NCI-H446 treated with DMSO at 0.1 percent for 48 hours (cell line): Measurements from ENCODE around the gene GTPBP3.

ENCODE experiments used
- DNase-seq: peaks from one replicate; lab custom pipeline; 2025; lab: John Stamatoyannopoulos, UW

The GTPBP3 gene

DNA sequence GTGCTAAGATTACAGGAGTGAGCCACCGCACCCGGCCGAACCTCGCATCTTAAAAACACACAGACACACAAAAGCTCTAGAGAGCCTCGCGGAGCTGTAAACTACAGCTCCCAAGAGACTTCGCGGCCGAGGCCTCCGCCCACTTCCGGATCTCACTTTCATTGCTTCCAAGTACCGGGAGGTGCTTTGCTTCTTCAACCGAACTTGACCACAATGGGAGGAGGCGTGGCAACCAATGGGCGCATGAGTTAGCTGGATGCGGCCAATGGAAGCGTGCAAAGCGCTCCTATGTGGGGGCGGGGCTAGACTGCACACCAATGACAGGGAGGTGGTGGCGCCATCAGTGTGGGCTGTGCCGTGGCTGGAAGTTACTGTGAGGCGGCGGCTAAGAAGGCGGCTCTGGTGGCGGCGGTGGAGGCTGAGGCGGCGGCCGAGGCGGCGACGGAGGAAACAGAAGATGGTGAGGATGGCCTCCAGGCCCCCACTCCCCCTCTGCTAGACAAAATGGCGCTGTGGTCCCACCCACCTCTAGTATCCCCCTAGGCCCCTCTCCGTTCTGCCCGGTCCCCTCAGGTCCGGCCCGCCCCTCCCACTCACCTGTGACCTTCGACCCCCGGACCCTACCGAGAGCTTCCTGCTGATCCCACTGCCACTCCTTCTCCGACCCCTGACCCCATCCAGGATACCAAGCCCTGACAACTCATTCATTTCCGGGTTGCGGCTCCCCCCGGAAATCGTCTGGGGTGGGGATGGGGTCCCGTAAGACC, 28.0 kb upstream of the GTPBP3 start, which contains the start of gene DDA1:
DDA1 (plus strand) TSS at position 366 of the 767 bp plus-strand sequence; CDS start at position 458, 92 bp downstream.
- DNase-seq = peak; percentile 100

DNA sequence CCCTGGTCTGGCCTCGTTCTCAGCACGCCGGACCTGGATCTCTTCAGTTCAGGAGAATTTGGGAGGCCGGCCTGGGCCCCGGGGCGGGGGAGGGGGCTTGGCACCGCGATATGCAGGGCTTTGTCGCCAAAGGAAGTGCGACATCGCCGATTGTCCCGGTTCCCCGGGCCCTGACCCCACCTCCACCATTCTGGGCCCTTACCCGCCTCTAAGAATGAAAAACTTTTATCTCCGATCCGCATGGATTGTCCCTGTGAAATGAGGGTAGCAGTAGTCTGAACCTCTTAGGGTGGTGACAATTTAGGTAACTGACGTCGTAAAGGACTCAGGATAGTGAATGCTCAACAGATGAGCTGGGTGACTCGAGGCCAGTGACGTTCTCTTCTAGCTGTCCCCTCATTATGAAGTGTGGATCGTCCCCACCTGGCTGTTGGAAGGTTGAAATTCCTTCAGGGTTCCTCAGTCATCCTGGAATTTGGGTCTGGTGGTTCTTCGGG, 27.3 kb upstream of the GTPBP3 start:
- no peak for DNase-seq

DNA sequence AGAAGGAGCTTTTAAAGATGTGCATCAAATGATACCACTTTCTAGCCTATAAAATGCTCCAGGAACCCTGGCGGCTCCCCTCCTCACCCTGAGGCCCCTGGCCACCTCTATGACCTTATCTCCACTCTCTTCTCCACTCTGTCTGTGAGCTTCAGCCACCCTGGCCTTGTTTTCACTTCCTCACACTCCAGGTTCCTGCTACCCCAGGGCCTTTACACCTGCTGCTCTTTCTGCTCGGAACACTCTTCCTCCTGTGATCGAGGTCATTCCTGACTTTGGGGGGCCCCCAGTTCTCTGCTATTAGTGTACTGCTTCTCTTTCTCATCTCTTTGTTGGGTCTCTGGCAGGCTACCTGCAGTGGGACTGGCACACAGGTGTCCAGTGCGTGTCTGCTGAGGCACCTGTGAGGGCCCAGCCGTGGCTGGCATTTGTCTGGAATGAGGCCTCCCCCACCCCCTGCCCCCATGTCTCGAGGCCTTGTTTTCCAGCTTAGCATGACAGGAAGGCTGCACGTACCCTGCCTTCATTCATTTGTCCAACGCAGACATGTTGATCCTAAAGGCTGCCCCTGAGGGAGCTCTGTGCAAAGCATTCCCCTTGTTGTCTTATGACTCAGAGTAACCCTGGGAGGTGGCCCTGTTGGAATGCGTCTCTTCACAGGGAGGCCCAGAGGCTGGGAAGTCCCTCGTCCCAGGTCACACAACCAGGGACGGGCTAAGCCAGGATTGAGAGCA, 25.7 kb upstream of the GTPBP3 start:
- DNase-seq = no peak

DNA sequence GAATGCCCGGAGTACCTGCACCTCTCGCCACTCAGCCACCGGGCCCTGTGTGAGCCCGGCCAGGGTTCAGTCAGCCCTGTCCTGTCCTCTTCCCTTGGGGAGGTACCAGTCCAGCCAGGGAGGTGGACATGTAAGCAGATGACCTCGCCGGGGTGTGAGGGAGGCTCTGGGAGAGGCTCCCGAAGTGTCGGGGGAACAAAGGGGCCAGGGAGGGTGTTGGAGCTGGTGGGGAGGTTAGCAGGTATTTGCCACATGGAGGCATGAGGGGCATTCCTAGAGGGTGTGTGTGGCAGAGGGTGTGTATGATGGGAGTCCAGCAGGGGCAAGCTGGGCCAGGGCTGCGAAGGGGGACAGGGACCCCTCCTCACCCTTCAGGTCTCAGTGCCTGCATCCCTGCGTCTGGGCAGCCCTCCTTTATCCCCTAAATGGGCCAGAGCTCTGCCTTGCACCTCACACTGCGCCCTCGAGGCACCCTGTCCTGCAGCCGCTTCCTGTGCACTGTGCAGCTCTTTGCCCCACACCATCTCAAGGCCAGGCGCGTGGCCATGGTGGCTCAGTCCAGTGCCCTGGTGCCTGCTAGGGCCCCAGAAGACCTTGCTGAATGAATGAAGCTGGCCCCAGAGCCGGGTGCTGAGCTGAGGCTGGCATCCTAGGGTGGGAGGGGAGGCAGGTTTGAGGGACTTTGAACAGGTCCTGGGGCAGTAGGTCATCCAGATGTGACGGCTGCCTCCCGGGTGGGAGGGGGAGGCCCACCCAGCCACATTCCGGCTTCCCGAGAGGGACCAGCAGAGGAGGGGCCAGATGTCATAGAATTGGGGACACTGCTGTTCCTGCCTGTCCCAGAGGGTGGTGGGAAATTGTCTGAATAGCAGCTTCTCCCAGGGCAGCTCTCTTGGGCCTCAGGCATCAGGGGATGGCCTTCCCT, 24.9 kb upstream of the GTPBP3 start:
- DNase-seq = no peak

DNA sequence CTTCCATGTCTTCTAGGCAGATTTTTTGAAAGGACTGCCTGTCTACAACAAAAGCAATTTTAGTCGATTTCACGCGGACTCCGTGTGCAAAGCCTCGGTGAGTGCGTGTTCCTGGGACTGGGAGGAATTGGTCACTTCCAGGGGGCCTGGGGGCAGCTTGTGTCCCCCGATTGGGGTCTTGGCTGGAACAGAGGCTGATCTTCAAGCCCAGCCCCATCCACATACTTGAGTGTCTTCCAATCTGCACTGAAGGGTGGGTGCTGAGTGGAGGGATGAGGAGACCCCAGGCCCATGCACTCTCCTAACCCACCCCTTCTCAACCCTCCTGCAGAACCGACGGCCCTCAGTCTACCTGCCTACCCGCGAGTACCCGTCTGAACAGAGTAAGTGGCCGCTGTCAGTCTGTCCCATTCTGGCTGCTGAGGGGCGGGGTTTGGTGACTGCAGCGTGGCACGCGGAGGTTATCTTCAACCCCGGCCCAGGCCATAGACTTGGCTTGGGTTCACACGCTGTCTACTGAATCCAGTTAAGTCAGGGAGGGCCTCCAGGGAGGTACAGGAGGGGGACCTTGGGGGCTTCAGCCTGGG, 23.3 kb upstream of the GTPBP3 start:
- no peak for DNase-seq

DNA sequence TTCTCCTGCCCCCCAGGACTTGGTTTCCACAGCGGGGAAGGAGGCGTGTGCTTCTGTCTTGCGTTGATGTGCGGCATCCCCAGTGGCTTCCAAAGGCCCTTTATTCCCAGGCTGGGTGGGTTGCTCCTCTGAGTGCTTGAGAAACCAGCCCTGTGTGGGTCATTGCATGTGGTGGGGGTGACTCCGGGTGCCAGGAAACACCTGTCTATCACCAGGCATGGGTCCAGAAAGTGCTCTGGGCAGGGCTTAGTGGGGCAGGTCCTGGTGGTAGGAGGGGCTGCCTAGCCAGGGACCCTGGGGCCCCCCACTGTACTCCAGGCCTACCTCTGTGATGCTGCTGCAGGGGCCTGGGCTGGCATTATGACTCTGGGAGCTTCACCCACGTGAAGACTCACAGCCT, 18.4 kb upstream of the GTPBP3 start:
- DNase-seq = no peak

DNA sequence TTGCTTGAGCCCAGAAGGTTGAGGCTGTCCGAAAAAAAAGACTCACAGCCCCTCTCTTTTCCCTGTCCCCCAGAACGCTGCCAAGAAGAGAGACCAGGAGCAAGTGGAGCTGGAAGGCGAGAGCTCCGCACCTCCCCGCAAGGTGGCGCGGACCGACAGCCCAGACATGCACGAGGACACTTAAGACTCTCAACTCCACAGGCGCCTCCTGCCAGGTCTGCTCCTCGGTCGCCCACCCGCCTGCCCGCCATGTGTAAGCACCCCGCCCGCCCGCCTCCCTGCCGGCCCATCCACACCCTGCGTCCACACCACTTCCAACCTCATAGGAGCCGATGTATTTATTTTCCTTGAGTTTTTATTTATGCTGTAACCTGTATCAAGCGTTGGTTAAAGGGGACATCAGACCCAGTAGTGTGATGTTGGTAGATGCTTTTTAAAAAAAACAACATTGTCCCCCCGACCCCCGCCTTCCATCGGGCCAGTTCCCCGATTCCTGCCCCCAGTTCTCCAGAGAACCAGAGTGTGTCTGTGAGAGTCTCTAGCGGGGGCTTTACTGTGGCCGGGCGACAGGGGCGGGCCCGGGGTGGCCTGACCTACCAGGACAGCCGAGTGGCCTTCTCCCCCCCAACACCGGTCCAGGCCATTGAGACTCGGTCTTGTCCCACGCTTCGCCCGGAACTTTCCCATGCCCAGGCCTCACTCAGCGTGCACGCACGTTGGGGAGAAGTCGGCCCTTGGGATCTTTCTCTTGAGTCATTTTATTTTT, 17.7 kb upstream of the GTPBP3 start:
- DNase-seq = no peak

DNA sequence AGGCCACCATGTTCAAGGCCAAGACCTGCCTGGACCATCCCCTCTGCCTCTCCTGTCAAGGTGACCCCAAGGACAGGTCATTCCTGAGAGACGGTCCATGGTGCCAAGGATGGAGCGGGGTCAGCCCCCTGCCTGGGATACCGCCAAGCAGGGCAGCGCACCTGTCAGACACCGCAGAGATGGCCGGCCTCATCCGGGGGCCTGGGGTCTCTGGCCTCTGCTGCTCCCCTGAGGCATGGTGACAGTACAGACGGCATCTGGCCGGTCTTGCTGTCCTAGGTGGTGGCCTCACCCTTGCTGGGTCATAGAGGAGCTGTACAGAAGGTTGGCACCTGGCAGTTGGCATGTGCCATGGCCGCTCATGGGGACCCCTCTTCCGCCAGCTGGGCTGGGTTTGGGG, 16.9 kb upstream of the GTPBP3 start:
- DNase-seq = no peak

DNA sequence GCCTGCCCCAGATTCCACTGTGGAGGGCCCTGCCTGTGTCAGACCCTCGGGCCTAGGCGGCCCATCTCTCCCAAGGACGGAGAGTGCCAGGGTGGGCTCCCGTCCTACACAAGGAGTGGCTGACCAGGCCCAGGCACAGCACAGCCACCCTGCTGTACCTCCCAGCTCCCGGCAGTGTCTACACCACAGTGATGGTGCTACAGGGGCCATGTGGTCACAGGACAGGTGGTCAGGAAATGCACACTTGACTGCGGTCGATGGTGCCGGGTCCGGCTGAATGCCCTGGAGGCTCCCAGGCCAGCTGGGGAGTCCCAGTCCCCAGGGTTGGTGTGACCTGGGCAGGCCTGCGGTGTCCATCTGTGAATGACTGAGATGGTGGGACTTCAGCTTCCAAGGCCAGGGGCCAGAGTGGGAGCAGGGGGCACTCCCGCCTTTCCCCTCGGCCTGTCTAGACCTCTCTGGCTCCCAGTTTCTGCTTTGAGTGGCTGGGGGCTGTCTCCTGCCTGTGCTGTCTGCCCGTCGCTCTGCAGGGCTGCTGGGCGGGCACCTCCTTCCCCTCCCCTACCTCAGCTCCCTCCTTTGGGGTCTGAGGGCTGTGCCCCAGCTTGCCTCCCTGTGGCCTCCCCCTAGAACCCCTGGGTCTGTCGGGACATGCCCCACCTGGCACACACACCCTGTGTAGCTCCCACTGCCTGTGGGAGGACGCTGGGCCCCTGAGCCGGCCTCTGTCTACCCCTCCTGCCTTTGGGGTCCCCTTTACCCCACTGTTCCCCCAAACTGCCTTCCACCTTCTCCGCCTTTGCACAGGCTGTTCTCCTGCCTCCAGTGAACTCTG, 15.5 kb upstream of the GTPBP3 start:
- no peak for DNase-seq

DNA sequence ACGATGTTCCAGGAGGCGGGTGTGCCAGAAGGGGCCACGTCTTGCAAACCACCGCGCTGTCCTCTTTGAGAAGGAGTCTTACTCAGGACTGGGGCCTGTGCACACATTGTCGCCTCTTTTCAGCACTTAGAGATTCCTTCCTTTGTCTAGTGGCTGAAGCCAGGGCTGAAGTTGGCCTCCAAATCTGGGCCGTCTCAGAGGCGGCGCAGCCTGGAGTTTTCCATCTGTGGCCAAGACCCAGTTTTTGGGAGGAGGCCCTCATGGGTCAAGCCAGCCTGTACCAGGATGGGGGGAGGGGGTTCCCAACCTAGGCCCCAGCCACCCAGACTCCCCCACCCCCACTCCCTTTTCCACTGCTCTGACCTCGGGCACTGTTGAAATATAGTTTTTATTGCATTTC, 14.5 kb upstream of the GTPBP3 start:
- DNase-seq = no peak

DNA sequence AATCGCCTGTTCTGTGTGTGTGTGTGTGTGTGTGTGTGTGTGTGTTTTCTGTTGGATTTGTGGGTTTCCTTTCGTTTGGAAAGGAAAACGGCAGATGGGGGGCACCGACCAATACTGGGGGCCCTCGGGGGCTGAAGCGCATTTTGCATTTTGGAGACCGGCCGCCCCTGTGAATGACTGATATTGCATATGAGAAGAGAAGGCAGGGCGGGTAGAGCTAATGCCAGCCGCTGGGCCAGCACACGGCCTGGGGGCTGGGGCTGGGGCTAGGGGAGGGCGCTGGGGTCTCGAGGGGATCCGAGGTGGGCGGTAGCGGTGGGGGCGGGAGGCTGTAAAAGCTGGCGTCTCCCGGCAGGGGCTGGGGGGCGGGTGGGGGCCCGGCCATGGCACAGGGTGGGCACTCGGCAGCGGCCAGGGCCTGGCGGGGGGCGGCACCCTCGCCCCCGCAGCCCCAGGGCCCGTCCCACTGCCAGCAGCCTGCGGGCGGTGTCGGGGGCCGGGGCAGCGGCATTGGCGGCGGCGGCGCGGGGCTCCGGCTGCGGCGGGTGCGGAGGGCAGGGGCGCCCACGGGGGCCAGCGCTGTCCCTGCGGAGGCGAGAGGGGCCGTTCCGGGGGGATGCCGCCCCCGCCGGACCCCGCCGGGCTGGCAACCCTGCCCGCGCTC, 13.9 kb upstream of the GTPBP3 start:
- no peak for DNase-seq

DNA sequence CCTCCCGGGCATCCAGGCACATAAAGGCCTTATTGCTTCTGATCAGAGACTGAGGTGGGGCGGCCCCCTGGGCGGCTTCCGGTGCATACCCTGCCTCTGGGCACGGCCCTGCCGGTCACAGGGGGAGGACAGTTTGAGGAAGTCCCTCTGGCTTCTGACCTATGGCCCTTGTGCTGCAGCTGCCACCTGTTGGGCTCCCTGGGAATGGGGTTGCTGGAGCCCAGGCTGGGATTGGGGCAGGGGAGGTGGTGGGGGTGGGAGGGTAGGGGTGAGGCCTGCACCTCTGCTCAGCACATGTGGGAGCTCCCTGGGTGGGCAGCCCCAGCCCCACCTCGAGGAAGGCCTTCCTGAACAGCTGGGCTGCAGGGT, 13.4 kb upstream of the GTPBP3 start:
- DNase-seq = no peak

DNA sequence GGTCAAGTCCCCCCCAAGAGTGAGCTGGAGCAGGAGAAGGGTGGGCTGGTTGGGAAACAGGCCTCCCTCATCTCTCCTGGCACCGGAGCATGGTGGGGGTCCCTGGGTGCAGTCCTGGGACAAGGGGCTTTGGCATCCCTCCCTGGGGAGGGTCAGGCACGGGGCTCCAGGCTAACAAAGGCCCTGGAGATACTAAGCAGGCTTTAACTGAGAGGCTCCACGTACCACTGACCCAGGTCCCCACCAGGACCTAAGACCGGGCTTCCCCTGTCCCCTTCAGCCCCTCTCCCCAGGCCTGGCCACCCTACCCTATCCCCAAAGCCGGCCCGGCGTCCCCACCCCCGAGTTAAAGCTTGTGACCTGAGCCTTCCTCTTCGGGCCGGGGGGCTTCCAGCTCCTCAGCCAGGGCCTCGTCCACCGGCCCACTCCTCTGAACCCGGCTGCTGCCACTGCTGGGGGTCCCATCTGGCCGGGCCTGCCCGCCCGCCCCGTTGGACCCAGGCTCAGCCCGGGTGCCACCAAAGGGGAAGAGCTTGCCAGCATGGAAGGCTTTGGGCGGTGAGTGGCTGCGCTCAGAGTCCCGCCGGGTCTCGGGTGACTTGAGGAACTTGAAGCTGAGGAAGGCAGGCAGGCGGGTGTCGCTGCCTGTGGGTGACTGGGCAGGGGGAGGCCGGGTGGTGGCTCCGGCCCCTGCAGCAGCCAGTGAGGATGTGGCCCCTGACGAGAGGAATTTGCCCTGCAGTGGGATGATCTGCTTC, 12.8 kb upstream of the GTPBP3 start:
- DNase-seq = no peak

DNA sequence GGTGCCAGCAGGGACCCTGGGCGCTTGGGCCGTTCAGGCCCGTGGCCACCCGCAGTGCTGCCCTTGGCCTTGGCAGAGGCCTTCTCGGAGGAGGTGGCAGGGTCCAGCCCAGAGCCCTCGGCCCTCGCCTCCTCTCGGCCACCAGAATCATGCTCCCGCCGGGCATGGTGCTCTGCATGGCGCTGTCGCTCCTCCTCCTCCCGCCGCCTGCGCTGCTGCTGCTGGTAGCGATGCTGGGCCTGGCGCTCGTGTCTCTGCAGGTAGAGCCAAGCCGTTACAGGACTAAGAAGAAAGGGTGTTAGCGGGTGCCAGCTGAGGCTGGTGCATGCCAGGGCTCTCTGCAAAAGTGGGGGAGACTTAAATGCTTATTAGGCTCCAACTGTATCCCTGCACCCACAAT, 12.2 kb upstream of the GTPBP3 start:
- DNase-seq = no peak

DNA sequence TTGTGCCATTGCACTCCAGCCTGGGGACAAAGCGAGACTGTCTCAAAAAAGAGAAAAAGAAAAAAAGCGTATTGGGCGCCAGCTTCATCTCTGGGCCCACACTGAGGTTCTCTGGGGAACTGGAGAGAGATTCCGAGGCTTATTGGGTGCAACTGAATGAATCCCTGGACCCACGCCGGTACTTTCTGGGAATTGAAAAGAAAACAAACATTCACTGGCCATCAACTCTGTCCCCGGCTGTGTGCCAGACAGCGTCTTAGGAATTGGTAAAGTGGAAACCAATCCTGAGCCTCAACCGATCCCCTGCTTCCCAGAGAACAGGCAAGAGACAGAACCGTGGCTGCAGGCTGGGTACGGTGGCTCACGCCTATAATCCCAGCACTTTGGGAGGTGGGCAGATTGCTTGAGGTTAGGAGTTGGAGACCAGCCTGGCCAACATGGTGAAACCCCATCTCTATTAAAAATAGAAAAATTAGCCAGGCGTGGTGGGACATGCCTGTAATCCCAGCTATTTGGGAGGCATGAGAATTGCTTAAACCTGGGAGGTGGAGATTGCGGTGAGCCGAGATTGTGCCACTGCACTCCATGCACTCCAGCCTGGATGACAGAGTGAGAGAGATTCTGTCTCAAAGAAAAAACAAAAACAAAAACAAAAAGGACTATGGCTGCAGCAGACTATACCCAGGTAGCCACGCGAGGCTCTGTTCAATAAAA, 11.3 kb upstream of the GTPBP3 start:
- no peak for DNase-seq

DNA sequence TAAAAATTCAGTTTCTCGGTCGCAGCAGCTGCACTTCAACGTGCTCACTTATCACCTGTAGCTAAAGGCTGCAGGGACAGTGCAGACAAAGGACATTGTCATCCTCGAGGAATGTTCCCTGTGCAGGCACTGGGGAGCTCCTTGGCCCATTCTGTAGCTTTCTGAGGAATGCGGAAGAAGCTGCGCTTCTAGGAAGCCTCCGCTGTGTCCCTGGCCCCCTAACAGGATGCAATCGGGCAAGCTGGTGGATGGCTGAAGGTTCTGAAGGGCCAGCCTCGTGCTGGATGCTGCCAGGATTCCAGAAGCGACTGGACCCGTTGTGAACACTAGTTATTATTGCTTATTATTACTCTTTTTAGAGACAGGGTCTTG, 10.8 kb upstream of the GTPBP3 start:
- DNase-seq = no peak

DNA sequence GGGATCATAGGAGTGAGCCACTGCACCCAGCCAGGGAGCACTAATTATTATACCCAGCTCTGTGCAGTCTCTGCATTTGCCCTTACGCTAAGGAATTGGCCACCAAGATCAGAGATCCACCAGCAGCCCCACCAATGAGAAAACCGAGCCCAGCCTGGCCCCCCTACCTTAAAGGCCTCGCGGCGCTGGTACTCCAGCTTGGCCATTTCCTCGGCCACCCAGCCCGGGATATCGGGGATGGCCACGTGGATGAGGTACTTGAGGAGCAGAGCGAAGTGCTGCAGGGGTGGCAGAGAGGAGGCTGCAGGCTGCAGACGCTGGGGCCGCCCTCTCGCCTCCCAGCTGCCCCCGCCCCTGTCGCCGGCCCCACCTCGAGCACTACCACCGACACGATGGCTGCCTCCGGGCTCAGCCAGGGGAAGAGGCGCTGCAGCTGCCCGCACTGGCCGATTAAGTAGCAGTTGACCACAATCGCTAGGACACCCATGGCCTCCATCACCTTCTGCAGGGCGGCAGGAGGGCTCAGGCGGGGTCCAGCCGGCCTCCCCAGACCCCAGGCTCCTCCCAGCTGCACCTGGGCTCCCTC, 10.2 kb upstream of the GTPBP3 start:
- DNase-seq = no peak
